ENCODE data around the gene OR4D10.

- TF ChIP-seq, protein P1, sequence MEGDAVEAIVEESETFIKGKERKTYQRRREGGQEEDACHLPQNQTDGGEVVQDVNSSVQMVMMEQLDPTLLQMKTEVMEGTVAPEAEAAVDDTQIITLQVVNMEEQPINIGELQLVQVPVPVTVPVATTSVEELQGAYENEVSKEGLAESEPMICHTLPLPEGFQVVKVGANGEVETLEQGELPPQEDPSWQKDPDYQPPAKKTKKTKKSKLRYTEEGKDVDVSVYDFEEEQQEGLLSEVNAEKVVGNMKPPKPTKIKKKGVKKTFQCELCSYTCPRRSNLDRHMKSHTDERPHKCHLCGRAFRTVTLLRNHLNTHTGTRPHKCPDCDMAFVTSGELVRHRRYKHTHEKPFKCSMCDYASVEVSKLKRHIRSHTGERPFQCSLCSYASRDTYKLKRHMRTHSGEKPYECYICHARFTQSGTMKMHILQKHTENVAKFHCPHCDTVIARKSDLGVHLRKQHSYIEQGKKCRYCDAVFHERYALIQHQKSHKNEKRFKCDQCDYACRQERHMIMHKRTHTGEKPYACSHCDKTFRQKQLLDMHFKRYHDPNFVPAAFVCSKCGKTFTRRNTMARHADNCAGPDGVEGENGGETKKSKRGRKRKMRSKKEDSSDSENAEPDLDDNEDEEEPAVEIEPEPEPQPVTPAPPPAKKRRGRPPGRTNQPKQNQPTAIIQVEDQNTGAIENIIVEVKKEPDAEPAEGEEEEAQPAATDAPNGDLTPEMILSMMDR (IDR thresholded peaks at IDR 0.05; ENCODE audit: low read length): no peak
- TF ChIP-seq EZH2 (optimal IDR thresholded peaks at IDR 0.05; ENCODE audit: low read depth, low read length): no peak
Measured at GRCh38 chr11:59473015-59473414, at the start of gene OR4D10.
